Inflammatory macrophage treated with lipopolysaccharide for 1 hour (primary cell): Measurements from ENCODE around the gene TM9SF2.
"Not testable (repeated sequence)": the region's sequence is repeated elsewhere in the genome, so short reads cannot be mapped to it uniquely, and the experiment has no call there.

Experiments used
- DNase-seq, 2 donors: peaks; one replicate each; pipeline ENCODE4 v3.0.0-alpha.2; 2020 to 2022

The TM9SF2 gene

GRCh38 chr13:99501184-99501847 is at the start of gene TM9SF2:
TSS of gene TM9SF2 (plus strand) at chr13:99501472. CDS start at chr13:99501607, 135 bp downstream.
- peak; percentile 95 to 99 for DNase-seq

GRCh38 chr13:99454518-99455183 is 46.6 kb upstream of the TM9SF2 start:
- no peak for DNase-seq

DNA sequence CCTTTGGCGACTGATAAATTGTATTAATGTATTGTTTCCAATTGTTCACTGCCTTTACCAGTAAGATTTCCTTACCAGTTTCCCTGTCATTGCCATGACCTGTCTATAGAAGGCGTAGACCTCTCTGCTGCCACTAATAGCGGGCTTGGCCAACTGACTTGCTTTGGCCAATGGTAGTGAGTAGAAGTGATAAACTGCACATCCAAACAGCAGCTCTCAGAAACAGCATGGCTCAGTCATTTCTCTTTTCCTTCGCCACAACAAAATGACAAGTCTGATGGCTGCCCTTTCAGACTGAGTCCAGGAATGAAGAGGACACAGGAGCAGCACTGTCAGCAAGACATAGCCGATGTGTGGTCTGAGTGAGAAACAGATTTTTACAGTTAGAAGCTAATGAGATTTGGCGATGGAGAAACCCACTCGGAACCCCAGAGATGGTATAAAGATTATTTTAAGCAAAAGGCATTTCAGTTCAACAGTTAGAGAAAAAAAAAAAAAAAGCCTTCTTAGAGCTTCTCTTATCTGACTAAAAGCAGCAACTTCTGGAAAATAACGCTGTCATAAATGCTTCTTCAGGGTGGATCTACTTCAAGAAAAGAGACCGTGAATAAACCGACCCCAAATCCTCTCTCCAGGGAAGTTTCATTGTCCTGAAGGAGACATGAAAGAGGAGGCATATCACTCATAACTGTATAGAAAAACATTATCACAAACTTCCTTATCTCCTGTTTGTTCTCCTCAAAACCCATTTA is 42.0 kb upstream of the TM9SF2 start:
- DNase-seq: no peak

GRCh38 chr13:99460802-99461201 is 40.5 kb upstream of the TM9SF2 start:
- DNase-seq: peak; percentile 25 to 43

DNA sequence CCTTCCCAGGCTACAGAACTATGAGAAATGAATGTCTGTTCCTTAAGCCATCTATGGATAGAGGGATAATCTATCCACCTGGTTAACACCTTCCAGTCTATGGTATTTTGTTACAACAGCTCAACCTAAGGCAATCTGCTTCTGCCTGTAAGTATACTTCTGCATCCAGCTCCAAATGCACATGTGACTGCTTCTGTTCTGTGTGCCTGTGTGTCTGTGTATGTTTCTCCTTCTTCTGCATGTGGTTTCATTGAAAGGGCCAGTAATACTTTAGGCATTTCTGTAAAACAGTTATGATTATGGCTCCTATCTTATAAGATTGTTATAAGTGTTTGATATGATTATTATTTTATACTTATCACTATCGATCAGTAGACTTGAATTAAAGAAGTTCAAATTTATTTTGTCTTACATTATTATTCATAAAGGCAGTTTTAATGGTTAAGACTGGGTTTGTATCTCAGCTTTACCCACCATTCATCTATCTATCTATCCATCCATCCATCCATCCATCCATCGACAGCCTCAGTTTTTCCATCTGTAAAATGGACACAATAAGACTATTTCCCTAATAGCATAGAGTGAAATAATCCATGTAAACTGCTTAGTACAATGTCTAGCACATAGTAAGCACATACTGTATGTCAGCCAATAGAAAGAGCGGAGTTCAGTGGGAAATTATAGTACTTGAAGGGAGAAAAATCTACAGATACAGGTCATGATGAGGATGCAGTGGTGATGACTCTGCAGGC is 37.5 kb upstream of the TM9SF2 start:
- DNase-seq: no peak

DNA sequence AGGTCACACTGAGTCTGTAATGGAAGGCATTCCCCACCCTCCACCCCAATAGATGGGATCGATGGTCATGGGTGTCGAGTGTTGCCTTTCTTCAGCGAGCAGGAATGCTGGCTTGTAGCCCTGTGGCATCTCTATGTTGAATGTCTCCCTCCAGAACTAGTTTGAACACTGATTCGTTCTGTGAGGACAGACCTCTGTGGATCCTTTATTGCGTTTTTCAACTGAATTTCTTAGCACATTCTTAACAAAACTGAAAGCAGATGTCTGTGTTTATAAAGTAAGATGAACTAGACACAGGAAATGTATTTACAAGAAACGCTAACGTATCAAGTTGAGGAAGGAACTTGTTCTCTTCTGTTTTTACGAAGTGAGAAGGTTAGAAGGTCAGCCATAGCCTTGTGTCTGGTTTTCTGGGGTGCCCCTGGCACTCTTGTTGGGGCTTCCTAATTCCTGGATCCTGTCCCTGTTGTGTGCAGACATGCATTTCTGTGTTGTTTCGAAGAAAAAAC is 36.8 kb upstream of the TM9SF2 start:
- DNase-seq: peak in 1 of 2 donors; percentile 22

DNA sequence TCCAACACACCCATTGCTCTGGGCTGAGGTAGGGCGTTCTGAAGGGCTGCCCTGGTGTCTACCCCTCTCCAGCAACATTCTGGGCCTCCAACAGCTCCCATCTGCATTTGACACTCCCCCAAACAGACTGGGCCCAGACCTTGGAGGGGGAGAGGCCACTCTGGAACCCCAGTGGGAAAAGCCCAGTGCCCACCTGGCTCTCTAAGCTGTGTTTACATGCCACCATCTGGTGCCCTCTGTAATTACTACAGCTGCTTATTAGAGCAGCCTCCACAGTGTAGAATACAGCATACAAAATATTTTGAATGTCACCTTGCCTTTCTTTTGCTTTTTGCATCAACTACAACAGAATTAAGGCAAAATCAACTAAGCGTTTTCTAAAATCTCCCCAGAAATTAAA is 35.8 kb upstream of the TM9SF2 start:
- no peak for DNase-seq

DNA sequence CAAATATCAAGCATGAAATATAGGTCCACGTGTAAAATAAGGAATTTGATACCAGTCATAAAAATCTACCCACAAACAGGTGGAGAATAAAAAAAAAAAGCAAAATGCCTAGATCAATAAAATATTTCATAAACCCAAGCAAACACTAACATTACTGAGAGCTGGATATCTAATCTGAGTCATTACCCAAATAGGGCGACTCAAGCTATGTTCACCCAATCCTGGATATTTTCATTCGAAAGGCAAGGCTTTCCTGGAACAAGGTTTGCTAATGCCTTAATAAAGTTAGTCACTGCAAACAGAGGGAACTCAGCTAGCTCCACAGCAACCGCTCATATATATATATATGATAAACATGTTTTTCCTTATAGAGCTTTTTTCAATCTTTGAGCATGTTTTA is 33.5 kb upstream of the TM9SF2 start:
- no peak for DNase-seq

DNA sequence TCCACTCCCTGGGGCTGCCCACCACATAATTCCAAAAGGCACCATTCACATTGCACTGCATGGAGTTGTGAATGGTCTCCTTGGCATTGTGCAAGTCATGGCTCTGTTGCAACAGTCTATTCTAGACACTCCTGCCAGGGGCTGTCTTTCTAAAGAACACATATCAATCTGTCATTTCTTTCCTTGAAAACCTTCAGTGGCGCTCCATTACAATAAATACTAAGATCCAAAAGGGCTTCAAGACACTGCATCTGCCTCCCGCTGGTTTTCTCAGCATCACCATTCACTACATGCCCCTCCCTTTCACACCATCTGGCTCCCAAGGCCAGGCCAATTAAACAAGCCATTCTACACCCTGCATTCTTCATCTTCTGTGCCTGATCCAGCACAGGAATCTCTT is 32.2 kb upstream of the TM9SF2 start:
- DNase-seq: no peak

DNA sequence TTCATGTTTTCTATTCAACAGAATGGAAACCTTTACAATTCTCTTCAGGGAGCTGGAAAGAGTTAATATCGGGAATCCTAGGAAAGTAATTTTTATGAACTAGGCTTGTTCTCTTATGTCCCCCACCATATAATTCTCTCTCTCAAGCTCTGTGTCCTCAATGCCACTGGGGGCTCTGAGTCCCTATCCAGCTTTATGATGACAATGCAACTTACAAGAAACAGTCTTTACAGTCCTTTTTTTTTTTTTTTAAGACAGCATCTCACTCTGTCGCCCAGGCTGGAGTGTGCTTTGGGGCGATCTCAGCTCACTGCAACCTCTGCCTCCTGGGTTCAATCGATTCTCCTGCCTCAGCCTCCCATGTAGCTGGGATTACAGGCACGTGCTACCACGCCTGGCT is 31.2 kb upstream of the TM9SF2 start:
- DNase-seq: no peak

DNA sequence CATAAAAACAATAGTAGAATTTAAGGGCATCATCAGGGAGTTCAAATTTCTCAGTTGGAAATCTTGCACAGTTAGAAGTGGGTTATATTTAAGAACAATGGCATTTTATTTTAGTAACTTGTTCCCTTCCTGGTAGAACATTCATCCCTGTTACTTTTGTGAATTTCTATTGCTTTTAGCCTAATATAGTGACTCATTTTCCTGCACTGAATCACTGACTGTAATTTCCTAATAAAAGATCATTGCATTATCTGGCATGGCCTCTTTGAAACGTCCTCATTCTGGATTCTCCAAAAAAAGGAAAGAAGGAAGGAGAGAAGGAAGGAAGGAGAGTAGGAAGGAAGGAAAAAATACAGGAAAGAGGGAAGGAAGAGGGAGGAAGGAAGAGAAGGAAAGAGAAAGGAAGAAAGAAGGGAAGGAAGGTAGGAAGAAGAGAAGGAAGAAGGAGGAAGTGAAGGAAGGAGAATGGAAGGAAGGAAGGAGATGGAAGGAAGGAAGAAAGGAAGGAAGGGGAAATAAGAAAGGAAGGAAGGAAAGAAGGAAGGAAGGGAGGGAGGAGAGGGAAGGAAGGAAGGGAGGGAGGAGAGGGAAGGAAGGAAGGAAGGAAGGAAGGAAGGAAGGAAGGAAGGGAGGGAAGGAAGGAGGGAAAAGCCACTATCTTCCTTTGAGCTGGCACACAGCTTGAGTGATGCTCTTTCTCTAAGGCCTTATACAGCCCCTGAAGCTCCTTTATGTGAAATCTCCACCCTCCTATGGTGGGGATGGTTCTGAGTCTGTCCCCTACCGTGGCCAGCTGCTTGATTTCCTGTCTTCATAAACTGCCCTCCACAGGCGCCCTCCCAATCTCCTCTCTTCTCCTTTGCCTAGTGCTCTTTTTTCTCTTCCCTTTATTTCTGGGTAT is 29.8 kb upstream of the TM9SF2 start:
- DNase-seq: peak; percentile 51 to 67

- peak; percentile 23 to 26 for DNase-seq
Measured at GRCh38 chr13:99472122-99472440, 29.2 kb upstream of the TM9SF2 start.

- DNase-seq: no peak
Measured at GRCh38 chr13:99473515-99473914, 27.8 kb upstream of the TM9SF2 start.

DNA sequence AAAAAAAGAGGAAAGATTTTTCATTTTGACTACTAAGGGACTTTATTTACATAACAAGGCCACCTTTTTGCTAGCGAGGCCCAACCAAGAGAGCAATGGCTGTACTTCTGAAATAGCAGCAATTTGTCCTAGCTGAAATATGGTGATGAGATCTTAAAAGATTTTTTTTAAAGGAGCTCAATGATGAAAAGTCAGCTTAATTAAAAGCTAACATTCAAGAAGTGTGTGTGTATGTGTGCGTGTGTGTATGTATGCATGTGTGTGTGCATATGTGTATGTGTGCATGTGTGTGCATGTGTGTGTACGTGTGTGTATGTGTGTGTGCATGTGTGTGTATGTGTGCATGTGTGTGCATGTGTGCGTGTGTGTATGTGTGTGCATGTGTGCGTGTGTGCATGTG is 24.6 kb upstream of the TM9SF2 start:
- DNase-seq: no peak

DNA sequence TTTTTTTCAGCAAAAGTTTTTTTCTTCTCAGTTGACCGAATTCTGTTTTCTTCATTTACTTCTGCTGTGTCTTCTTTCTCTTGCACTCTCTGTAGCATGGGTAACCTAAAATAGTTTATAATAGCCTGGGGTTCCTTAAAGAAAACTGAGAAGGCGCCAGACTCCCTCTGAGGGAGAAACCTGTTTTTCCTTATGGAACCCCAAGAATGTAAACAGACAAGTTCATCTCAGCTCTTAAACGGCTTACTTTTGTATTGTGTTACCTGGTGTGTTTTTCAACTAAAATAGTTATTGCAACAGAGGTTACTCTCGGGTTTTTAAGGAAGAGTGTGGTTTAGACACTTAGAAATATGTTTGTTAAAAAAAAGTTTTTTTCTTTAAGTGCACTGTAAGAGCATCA is 23.8 kb upstream of the TM9SF2 start:
- no peak for DNase-seq

GRCh38 chr13:99481366-99481765 is 19.9 kb upstream of the TM9SF2 start:
- DNase-seq: no peak

DNA sequence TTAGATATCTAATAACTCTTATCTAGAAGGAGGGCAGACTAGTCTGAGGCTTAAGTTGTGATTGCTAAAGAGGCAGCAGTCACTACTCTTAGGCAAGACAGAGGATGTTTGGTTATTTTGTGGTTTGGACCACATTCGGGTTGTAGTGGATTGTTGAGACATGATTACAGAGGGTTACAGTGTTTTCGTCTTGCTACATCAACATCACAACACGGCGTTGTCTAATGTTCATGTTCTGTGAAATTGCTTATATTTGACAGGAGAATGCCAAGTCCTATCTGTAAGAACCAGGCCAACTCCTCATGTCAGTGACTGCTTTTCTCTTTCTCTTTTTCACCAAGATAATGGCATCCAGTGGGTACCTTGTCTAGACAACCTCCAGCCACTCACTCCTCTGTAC is 16.8 kb upstream of the TM9SF2 start:
- DNase-seq: peak; percentile 84 to 85

DNA sequence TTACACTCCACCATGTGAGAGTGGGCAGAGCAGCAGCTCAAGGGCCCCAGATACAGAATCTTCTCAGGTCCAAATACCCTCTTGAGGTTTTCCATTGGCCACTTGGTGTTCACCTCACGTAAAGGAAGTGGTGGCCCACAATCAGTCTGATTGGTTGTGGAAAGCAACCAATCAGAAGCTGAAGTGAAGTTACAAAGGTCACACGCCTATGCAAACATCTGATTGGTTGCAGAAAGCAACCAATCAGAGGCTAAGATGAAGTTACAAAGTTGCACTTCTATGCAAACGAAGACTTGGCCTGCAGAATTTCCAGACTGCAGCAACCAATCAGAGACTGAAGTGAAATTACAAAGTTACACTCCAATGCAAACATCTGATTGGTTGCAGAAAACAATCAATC is 14.3 kb upstream of the TM9SF2 start:
- DNase-seq: no peak

- no peak for DNase-seq
Measured at GRCh38 chr13:99489028-99489427, 12.2 kb upstream of the TM9SF2 start.

GRCh38 chr13:99491750-99492149 is 9.5 kb upstream of the TM9SF2 start:
- not testable (repeated sequence) for DNase-seq

- DNase-seq: peak in 1 of 2 donors; percentile 31
Measured at GRCh38 chr13:99495466-99496183, 5.6 kb upstream of the TM9SF2 start.
